Measurements from ENCODE around the gene DUS3L. TPM values are rescaled to one million over a fixed set of nuclear protein-coding genes. Genes with fewer than 3 reads are reported as not detected.

DUS3L gene
- total and polyA plus RNA-seq, 2 donors (not counting 1 experiment from before 2014, with no cell fraction given), result 84.6 to 118 TPM

GRCh38 chr19:5817218-5817617 is 26.3 kb upstream of the DUS3L start:
- no peak overlapping the region for H2AFZ ChIP-seq (ENCODE audit: insufficient read depth, low read depth, low read length, poor library complexity, severe bottlenecking)
- no peaks in the 10 kb centered on the region for H3K9me3 Mint-ChIP-seq (ENCODE audit: insufficient read depth)
- no peaks in the 10 kb centered on the region for H3K36me3 ChIP-seq (replicated peaks in 1 of 2; ENCODE audit: control extremely low read depth in 1 of 2, control insufficient read depth in 1 of 2, extremely low read depth in 1 of 2, insufficient read depth in 2 of 2, low read length in 1 of 2)
- no peak for DNase-seq
- H3K4me2 ChIP-seq (replicated peaks; ENCODE audit: low read depth, low read length, poor library complexity, severe bottlenecking), result no peak overlapping the region
- WGBS (ENCODE audit: insufficient coverage), result 96% methylated on average over 2 of the region's 2 CpGs
- TF ChIP-seq CTCF (IDR thresholded peaks at IDR 0.05) (no peak), EZH2 (IDR thresholded peaks at IDR 0.05; ENCODE audit: borderline replicate concordance, insufficient read depth, low read depth, low read length, poor library complexity, severe bottlenecking) (no peak)
- no peaks in the 10 kb centered on the region for H3K79me2 ChIP-seq (ENCODE audit: control insufficient read depth, insufficient read depth, low read length)
- no peaks in the 10 kb centered on the region for H3K4me1 Mint-ChIP-seq
- ChIA-PET POLR2A (no interaction called here), CTCF (no interaction called here)
- H3K27me3 Mint-ChIP-seq, result peaks cover 20% of the 10 kb centered on the region
- H3K27ac Mint-ChIP-seq, result no peak overlapping the region
- intact Hi-C loops (cut with micrococcal nuclease), result no loop called here
- no peak overlapping the region for H3K27ac ChIP-seq (ENCODE audit: low read length in 2 of 2)
- no peak for ATAC-seq (ENCODE audit: low read depth)
- no peaks in the 10 kb centered on the region for H3K4me1 ChIP-seq (ENCODE audit: control insufficient read depth in 2 of 2, insufficient read depth in 2 of 2, low read length in 2 of 2)
- H3K4me3 ChIP-seq (ENCODE audit: control extremely low read depth in 1 of 5, extremely low read depth in 1 of 5, insufficient read depth in 1 of 5, low read depth in 2 of 5, low read length in 4 of 5), result no peak overlapping the region
- no peak overlapping the region for H3K4me3 Mint-ChIP-seq
- no peaks in the 10 kb centered on the region for H3K27me3 ChIP-seq (replicated peaks in 1 of 4; ENCODE audit: control extremely low read depth in 1 of 4, control insufficient read depth in 3 of 4, insufficient read depth in 4 of 4, low read length in 3 of 4)
- H4K20me1 ChIP-seq (ENCODE audit: control insufficient read depth, insufficient read depth, low read length, poor library complexity, severe bottlenecking), result no peaks in the 10 kb centered on the region
- no peak overlapping the region for H3K9ac ChIP-seq (ENCODE audit: low read length)
- H3K9me3 ChIP-seq (ENCODE audit: control extremely low read depth in 1 of 3, control insufficient read depth in 2 of 3, insufficient read depth in 1 of 3, low read length in 2 of 3), result peaks cover 0 to 12% (median 0%) of the 10 kb centered on the region in 3 donors

- Histone ChIP-seq H3K27me3 (replicated peaks in 1 of 4; ENCODE audit: control extremely low read depth in 1 of 4, control insufficient read depth in 3 of 4, insufficient read depth in 4 of 4, low read length in 3 of 4) (no peaks in the 10 kb centered on the region), H4K20me1 (ENCODE audit: control insufficient read depth, insufficient read depth, low read length, poor library complexity, severe bottlenecking) (no peaks in the 10 kb centered on the region), H3K9me3 (ENCODE audit: control extremely low read depth in 1 of 3, control insufficient read depth in 2 of 3, insufficient read depth in 1 of 3, low read length in 2 of 3) (peaks cover 0 to 9% (median 0%) of the 10 kb centered on the region in 3 donors), H3K27ac (ENCODE audit: low read length in 2 of 2) (no peak overlapping the region), H3K79me2 (ENCODE audit: control insufficient read depth, insufficient read depth, low read length) (no peaks in the 10 kb centered on the region), H3K4me1 (ENCODE audit: control insufficient read depth in 2 of 2, insufficient read depth in 2 of 2, low read length in 2 of 2) (no peaks in the 10 kb centered on the region), H2AFZ (ENCODE audit: insufficient read depth, low read depth, low read length, poor library complexity, severe bottlenecking) (no peak overlapping the region), H3K9ac (ENCODE audit: low read length) (no peak overlapping the region), H3K36me3 (replicated peaks in 1 of 2; ENCODE audit: control extremely low read depth in 1 of 2, control insufficient read depth in 1 of 2, extremely low read depth in 1 of 2, insufficient read depth in 2 of 2, low read length in 1 of 2) (no peaks in the 10 kb centered on the region), H3K4me2 (replicated peaks; ENCODE audit: low read depth, low read length, poor library complexity, severe bottlenecking) (no peak overlapping the region), H3K4me3 (ENCODE audit: control extremely low read depth in 1 of 5, extremely low read depth in 1 of 5, insufficient read depth in 1 of 5, low read depth in 2 of 5, low read length in 4 of 5) (no peak overlapping the region)
- 73% methylated on average over 6 of the region's 11 CpGs for WGBS (ENCODE audit: insufficient coverage)
- CTCF ChIA-PET, result interaction anchor here (1.3 kb wide), 1 partner anchor 11 kb away, joined by 4 read pairs; the partner anchor contains the start of gene NRTN
- TF ChIP-seq EZH2 (IDR thresholded peaks at IDR 0.05; ENCODE audit: borderline replicate concordance, insufficient read depth, low read depth, low read length, poor library complexity, severe bottlenecking), result no peak
- no peak for TF ChIP-seq CTCF (IDR thresholded peaks at IDR 0.05)
- H3K4me1 Mint-ChIP-seq, result no peaks in the 10 kb centered on the region
- DNase-seq (no peak), ATAC-seq (ENCODE audit: low read depth) (no peak)
- H3K9me3 Mint-ChIP-seq (ENCODE audit: insufficient read depth), result no peaks in the 10 kb centered on the region
- intact Hi-C loops (cut with micrococcal nuclease), result no loop called here
- no peak overlapping the region for H3K4me3 Mint-ChIP-seq
- POLR2A ChIA-PET, result no interaction called here
- no peak overlapping the region for H3K27ac Mint-ChIP-seq
- peaks cover 16% of the 10 kb centered on the region for H3K27me3 Mint-ChIP-seq
Measured at GRCh38 chr19:5814852-5815246, 23.9 kb upstream of the DUS3L start.
